Suprapubic skin (tissue), 3 donors: ENCODE results near the gene CBX6.

ENCODE experiments used
- POLR2A ChIP-seq, 2 donors: fragments of 450-650 bp; IDR thresholded peaks; one replicate each; pipeline ENCODE4 v1.6.1; 2017; ENCODE audit warnings: antibody characterized with exemption in 2 of 2, mild to moderate bottlenecking in 2 of 2, moderate library complexity in 2 of 2
- TF ChIP-seq, protein P1 (sequence below), 2 donors: fragments of 200-600 bp in 1 of 2; fragments of 450-650 bp in 1 of 2; sonication (generic) in 1 of 2; IDR thresholded peaks; one replicate each; pipeline ENCODE4 v1.5.1; 2016 to 2019; ENCODE audit warnings: antibody characterized with exemption in 2 of 2, mild to moderate bottlenecking in 1 of 2, moderate library complexity in 1 of 2

- TF ChIP-seq POLR2A (IDR thresholded peaks at IDR 0.05): no peak
- TF ChIP-seq, protein P1, sequence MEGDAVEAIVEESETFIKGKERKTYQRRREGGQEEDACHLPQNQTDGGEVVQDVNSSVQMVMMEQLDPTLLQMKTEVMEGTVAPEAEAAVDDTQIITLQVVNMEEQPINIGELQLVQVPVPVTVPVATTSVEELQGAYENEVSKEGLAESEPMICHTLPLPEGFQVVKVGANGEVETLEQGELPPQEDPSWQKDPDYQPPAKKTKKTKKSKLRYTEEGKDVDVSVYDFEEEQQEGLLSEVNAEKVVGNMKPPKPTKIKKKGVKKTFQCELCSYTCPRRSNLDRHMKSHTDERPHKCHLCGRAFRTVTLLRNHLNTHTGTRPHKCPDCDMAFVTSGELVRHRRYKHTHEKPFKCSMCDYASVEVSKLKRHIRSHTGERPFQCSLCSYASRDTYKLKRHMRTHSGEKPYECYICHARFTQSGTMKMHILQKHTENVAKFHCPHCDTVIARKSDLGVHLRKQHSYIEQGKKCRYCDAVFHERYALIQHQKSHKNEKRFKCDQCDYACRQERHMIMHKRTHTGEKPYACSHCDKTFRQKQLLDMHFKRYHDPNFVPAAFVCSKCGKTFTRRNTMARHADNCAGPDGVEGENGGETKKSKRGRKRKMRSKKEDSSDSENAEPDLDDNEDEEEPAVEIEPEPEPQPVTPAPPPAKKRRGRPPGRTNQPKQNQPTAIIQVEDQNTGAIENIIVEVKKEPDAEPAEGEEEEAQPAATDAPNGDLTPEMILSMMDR (IDR thresholded peaks at IDR 0.05): no peak
Observed at GRCh38 chr22:38861927-38862326, 10.1 kb downstream of the CBX6 start.
